ENCODE measurements around the gene SGSH.
A peak's percentile ranks its signal among the peaks of the same experiment; 100 is the strongest.

The SGSH gene

DNA sequence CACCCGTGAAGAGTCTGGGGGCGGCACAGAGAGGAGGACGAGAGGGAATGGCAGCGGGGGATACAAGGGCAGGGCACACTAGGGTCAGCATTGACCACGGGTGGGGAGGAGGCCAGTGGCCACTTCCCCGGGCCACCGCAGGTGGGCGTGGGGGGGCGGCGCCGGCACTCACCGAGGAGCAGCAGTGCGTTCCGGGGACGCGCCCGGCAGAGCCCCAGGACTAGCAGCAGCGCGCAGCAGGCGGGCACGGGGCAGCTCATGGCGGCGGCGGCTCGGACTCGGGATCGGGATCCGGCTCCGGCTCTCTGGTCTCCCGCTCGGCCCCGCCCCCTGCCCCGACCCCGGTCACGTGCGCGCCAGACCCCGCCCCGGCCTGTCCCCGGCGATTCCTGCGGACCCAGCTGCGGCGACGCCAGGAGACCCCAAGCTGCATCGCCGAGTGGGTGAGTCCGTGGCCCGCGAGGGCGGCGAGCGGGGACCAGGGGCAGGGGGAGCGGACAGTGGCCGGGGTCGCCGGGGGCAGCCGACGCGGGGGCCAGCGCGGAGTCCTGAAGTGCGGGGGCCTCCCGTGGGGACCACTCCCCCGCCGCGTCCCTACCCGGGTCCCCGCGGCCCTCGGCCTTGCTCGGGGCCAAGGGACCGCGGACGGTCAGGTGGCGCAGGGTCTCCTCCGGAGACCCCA, at the start of gene SGSH, which contains the start of gene SLC26A11 (continued):
- TF ChIP-seq, protein P1, sequence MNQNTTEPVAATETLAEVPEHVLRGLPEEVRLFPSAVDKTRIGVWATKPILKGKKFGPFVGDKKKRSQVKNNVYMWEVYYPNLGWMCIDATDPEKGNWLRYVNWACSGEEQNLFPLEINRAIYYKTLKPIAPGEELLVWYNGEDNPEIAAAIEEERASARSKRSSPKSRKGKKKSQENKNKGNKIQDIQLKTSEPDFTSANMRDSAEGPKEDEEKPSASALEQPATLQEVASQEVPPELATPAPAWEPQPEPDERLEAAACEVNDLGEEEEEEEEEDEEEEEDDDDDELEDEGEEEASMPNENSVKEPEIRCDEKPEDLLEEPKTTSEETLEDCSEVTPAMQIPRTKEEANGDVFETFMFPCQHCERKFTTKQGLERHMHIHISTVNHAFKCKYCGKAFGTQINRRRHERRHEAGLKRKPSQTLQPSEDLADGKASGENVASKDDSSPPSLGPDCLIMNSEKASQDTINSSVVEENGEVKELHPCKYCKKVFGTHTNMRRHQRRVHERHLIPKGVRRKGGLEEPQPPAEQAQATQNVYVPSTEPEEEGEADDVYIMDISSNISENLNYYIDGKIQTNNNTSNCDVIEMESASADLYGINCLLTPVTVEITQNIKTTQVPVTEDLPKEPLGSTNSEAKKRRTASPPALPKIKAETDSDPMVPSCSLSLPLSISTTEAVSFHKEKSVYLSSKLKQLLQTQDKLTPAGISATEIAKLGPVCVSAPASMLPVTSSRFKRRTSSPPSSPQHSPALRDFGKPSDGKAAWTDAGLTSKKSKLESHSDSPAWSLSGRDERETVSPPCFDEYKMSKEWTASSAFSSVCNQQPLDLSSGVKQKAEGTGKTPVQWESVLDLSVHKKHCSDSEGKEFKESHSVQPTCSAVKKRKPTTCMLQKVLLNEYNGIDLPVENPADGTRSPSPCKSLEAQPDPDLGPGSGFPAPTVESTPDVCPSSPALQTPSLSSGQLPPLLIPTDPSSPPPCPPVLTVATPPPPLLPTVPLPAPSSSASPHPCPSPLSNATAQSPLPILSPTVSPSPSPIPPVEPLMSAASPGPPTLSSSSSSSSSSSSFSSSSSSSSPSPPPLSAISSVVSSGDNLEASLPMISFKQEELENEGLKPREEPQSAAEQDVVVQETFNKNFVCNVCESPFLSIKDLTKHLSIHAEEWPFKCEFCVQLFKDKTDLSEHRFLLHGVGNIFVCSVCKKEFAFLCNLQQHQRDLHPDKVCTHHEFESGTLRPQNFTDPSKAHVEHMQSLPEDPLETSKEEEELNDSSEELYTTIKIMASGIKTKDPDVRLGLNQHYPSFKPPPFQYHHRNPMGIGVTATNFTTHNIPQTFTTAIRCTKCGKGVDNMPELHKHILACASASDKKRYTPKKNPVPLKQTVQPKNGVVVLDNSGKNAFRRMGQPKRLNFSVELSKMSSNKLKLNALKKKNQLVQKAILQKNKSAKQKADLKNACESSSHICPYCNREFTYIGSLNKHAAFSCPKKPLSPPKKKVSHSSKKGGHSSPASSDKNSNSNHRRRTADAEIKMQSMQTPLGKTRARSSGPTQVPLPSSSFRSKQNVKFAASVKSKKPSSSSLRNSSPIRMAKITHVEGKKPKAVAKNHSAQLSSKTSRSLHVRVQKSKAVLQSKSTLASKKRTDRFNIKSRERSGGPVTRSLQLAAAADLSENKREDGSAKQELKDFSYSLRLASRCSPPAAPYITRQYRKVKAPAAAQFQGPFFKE (tag by site-specific recombination; IDR thresholded peaks at IDR 0.05; ENCODE audit: borderline replicate concordance) = no peak
- TF ChIP-seq ZNF354C (tag by site-specific recombination; IDR thresholded peaks at IDR 0.05; ENCODE audit: borderline replicate concordance, low read depth) = no peak
- TF ChIP-seq ZNF133 (tag by site-specific recombination; IDR thresholded peaks at IDR 0.05) = 0 out of 2 replicates have a peak, but pooled peaks have one; percentile 9
- peak; percentile 13 for TF ChIP-seq SP7 (tag by site-specific recombination; IDR thresholded peaks at IDR 0.05)
- TF ChIP-seq ZNF239 (tag by site-specific recombination; IDR thresholded peaks at IDR 0.05) = no peak
- TF ChIP-seq IKZF3 (tag by site-specific recombination; IDR thresholded peaks at IDR 0.05) = peak; percentile 43; the same call in 1 of the 2 replicates
- no peak for TF ChIP-seq ZNF24 (tag by site-specific recombination; IDR thresholded peaks at IDR 0.05)
- TF ChIP-seq ZBTB8A (tag by site-specific recombination; IDR thresholded peaks at IDR 0.05) = peak; percentile 17; the same call in 1 of the 2 replicates
- no peak for TF ChIP-seq ZNF146 (tag by site-specific recombination; IDR thresholded peaks at IDR 0.05)
- TF ChIP-seq ZNF521 (tag by site-specific recombination; IDR thresholded peaks at IDR 0.05) = no peak
- TF ChIP-seq MZF1 (tag by site-specific recombination; IDR thresholded peaks at IDR 0.05; ENCODE audit: borderline replicate concordance) = no peak
- peak; percentile 59 for TF ChIP-seq KLF1 (tag by site-specific recombination; IDR thresholded peaks at IDR 0.05)
- TF ChIP-seq ZNF548 (tag by site-specific recombination; IDR thresholded peaks at IDR 0.05) = no peak
- TF ChIP-seq ZNF174 (tag by site-specific recombination; IDR thresholded peaks at IDR 0.05) = no peak
- TF ChIP-seq ZNF366 (tag by site-specific recombination; conservative IDR thresholded peaks at IDR 0.05) = no peak
- no peak for TF ChIP-seq ZSCAN16 (tag by site-specific recombination; IDR thresholded peaks at IDR 0.05)
- TF ChIP-seq, protein P2, sequence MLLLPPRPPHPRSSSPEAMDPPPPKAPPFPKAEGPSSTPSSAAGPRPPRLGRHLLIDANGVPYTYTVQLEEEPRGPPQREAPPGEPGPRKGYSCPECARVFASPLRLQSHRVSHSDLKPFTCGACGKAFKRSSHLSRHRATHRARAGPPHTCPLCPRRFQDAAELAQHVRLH (tag by site-specific recombination; IDR thresholded peaks at IDR 0.05) = no peak
- no peak for TF ChIP-seq ZBTB1 (tag by site-specific recombination; IDR thresholded peaks at IDR 0.05)
- TF ChIP-seq, protein P3, sequence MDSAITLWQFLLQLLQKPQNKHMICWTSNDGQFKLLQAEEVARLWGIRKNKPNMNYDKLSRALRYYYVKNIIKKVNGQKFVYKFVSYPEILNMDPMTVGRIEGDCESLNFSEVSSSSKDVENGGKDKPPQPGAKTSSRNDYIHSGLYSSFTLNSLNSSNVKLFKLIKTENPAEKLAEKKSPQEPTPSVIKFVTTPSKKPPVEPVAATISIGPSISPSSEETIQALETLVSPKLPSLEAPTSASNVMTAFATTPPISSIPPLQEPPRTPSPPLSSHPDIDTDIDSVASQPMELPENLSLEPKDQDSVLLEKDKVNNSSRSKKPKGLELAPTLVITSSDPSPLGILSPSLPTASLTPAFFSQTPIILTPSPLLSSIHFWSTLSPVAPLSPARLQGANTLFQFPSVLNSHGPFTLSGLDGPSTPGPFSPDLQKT (IDR thresholded peaks at IDR 0.05; ENCODE audit: borderline replicate concordance, low read depth, low read length) = no peak
- no peak for TF ChIP-seq SP2 (tag by site-specific recombination; IDR thresholded peaks at IDR 0.05)
- TF ChIP-seq ZNF16 (tag by site-specific recombination; IDR thresholded peaks at IDR 0.05; ENCODE audit: low read depth) = no peak
- no peak for TF ChIP-seq ZNF302 (tag by site-specific recombination; IDR thresholded peaks at IDR 0.05; ENCODE audit: low read depth)
- TF ChIP-seq, protein P4, sequence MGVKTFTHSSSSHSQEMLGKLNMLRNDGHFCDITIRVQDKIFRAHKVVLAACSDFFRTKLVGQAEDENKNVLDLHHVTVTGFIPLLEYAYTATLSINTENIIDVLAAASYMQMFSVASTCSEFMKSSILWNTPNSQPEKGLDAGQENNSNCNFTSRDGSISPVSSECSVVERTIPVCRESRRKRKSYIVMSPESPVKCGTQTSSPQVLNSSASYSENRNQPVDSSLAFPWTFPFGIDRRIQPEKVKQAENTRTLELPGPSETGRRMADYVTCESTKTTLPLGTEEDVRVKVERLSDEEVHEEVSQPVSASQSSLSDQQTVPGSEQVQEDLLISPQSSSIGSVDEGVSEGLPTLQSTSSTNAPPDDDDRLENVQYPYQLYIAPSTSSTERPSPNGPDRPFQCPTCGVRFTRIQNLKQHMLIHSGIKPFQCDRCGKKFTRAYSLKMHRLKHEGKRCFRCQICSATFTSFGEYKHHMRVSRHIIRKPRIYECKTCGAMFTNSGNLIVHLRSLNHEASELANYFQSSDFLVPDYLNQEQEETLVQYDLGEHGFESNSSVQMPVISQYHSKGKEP (tag by site-specific recombination; IDR thresholded peaks at IDR 0.05) = no peak
- TF ChIP-seq, protein P5, sequence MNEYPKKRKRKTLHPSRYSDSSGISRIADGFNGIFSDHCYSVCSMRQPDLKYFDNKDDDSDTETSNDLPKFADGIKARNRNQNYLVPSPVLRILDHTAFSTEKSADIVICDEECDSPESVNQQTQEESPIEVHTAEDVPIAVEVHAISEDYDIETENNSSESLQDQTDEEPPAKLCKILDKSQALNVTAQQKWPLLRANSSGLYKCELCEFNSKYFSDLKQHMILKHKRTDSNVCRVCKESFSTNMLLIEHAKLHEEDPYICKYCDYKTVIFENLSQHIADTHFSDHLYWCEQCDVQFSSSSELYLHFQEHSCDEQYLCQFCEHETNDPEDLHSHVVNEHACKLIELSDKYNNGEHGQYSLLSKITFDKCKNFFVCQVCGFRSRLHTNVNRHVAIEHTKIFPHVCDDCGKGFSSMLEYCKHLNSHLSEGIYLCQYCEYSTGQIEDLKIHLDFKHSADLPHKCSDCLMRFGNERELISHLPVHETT (tag by site-specific recombination; IDR thresholded peaks at IDR 0.05) = 0 out of 2 replicates have a peak, but pooled peaks have one; percentile 1
- TF ChIP-seq BCL11A (tag by site-specific recombination; IDR thresholded peaks at IDR 0.05; ENCODE audit: low read depth) = peak; percentile 59; the same call in 1 of the 2 replicates
- TF ChIP-seq ZNF423 (tag by site-specific recombination; IDR thresholded peaks at IDR 0.05) = no peak; the same call in 1 of the 2 replicates
- TF ChIP-seq, protein P6, sequence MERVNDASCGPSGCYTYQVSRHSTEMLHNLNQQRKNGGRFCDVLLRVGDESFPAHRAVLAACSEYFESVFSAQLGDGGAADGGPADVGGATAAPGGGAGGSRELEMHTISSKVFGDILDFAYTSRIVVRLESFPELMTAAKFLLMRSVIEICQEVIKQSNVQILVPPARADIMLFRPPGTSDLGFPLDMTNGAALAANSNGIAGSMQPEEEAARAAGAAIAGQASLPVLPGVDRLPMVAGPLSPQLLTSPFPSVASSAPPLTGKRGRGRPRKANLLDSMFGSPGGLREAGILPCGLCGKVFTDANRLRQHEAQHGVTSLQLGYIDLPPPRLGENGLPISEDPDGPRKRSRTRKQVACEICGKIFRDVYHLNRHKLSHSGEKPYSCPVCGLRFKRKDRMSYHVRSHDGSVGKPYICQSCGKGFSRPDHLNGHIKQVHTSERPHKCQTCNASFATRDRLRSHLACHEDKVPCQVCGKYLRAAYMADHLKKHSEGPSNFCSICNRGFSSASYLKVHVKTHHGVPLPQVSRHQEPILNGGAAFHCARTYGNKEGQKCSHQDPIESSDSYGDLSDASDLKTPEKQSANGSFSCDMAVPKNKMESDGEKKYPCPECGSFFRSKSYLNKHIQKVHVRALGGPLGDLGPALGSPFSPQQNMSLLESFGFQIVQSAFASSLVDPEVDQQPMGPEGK (tag by site-specific recombination; IDR thresholded peaks at IDR 0.05) = peak; percentile 43
- TF ChIP-seq ZNF48 (tag by site-specific recombination; IDR thresholded peaks at IDR 0.05) = no peak

Data from HEK293 (cell line).